Stimulated activated CD8-positive, alpha-beta memory T cell treated with anti-CD3 and anti-CD28 coated beads, Interleukin-2, amount 100 ng/mL, for 1 hour (primary cell): ENCODE measurements around the gene FRAS1.

Source experiments
- DNase-seq, 2 donors: peaks; one replicate each; pipeline ENCODE4 v3.0.0-alpha.2; 2020; ENCODE audit warnings: low read depth in 2 of 2

FRAS1 gene

GRCh38 chr4:78363031-78363570, 306.0 kb downstream of the FRAS1 start:
- DNase-seq, result no peak

DNA sequence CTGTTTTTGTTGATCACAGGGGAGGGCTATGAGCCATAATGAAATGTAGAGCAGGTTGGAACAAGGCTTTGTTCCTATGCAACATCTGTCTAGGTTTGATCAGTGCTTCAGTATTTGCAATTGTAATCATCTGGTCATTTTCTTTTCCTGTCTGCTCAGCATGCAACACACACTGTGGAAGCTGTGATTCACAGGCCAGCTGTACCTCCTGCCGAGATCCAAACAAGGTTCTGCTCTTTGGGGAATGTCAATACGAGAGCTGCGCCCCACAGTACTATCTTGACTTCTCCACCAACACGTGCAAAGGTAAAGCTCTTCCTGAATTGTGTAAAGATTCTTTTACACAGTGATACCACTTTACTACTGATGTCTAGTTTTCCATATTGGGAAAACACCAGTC, 312.6 kb downstream of the FRAS1 start:
- no peak for DNase-seq

- DNase-seq, result no peak
These were observed 313.7 kb downstream of the FRAS1 start for GRCh38 chr4:78370631-78371372.

DNA sequence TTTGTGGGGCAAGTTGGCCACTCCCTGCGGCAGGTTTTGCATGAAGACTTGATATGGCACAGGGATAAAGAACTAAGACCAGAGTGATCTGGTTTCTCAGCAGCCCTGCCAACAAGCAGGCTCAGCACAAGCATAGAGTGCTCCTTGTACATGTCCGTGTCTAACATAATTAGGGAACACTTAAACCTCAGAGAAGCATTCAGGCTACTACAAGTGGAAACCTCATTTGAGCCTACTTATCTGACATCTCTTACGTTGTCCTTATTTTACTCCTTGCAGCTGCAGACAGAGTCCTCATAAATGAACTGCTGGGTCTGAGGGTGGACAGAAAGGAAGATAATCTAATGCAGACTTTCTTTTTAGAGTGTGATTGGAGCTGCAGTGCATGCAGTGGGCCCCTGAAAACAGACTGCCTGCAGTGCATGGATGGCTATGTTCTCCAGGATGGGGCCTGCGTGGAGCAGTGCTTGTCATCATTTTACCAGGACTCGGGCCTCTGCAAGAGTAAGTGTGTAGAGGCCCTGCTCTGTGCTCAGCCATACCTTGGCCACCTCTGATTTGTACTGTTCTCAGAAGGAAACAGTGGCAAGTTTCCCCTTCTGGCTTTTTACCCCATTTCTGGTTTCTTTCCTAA, 315.3 kb downstream of the FRAS1 start:
- no peak for DNase-seq

- no peak for DNase-seq
These were observed 320.4 kb downstream of the FRAS1 start for GRCh38 chr4:78377555-78377954.

DNA sequence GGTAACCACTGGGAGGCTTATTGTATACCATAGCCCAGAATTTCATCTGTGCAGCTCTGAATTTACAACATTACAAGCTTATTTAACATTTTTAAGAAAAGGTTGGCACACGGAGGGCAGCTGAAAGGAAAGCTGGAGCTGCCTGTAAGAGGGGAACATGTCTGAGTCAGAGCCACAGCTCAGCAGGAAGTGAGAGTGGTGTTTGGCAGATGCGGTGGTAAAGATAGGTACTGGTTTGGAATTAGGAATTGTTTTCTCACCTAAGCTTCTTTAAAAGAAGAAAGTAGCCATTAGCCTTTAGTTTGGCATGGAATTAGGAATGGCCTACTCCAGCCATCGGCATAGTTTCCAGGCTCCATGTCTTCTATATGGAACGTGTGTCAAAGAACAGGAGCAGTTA, 321.9 kb downstream of the FRAS1 start:
- DNase-seq, result no peak

DNA sequence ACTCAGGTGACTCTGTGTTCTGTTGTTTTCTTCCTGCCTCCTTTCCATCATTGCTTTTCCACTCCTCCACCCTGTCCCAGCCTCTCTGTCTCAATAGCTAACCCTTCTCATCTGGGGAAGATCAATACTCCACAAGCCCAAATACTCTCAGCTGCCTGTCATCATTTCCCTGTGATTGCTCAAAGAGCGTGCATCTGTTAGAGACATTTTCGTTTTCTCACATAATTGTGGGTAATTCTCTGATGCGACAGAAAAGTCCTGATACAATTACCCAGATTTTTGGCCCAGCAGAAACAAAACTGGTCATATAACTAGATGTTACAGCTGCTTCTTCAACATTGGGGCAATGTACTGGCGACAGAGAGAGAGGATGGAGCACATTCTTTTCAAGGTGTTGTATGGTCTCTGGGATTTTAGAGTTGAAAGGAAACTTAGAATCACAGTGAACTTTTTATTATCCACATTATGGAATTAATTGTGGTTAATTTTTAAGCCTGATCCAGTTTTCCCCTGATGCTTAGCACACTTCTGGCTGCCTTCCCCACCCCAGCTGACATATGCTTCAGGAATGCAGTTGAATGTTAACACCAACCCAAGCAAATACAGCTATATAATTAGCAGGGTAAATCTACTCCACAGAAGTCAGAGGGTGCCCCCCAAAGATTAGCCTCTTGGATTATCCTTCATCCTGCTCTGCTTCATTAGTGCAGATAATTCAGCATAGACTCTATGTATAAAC, 323.0 kb downstream of the FRAS1 start:
- DNase-seq, result no peak

DNA sequence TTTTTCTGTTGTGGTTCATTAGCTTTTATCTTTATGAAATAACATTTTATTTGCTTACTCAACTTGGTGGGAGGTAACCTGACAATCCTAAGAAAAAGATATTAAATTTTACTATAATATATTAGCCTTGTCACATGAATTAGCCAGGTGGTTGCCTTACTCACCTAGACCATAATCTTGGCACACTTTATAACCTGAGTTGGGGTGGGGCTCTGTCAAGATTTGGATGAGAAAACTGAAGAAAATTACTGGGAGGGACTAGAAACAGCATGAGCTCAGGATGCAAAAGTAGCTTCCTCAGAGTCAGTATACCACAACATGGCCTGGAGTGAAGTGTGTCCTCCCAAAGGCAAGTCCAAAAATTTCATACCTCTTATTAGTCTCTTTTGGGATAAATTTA, 329.6 kb downstream of the FRAS1 start:
- no peak for DNase-seq

DNA sequence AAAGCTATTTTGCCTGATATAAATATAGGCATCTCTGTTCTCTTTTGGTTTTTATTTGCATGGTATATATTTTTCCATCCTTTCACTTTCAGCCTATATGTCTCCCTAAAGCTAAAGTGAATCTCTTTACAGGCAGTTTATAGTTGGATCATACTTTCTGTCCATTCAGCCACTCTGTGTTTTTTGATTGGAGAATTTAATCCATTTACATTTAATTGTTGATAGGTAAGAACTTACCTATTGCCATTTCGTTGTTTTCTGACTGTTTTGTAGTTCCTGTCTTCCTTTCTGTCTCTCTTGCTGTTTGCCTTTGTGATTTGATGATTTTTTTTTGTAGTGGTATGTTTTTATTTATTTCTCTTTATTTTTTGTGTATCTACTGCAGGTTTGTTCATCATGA, 338.5 kb downstream of the FRAS1 start:
- DNase-seq, result no peak

DNA sequence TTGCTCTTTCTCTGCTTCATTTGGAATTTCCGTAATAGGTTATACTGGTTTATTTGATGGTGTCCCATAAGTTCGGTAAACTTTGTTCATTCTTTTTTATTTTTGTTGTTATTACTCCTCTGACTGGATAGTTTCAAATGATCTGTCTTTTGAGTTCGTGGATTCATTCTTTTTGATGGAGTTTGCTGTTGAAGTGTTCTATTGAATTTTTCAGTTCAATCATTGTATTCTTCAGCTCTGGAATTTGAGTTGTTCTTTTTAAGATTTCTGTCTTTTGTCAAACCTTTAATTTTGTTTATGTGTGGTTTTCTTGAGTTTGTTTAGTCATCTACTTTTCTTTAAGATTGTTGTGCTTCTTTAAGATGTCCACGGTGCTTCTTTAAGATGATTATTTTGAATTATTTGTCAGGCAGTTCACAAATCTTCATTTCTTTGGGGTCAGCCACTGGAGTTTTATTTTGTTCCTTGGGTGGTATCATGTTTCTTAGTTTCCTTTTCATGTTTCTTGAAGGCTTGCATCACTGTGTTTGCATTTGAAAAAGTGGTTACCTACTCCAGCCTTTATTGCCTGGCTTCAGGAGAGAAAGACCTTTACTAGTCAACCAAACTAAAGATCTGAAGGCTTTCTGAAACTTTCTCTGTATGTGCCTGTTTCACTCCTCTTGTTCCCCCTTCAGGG, 339.6 kb downstream of the FRAS1 start:
- no peak for DNase-seq

DNA sequence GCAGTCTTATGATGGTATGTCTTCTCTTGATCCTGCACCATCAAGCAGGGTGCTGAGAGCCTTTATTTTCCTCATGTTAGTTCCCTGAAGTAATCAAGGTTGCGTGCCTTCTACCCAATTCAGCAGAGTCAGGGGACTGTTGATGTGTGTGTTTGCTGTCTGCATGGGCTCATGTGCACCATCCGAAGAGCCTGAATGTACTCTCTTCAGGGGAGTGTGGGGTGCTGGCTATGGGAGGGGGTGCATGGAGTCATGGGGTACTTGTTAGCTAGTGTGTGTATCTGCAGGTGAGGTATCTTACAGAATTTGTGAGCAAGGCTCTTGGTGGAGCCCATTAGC, 340.1 kb downstream of the FRAS1 start:
- DNase-seq, result no peak

- no peak for DNase-seq
These were observed 352.6 kb downstream of the FRAS1 start for GRCh38 chr4:78409612-78410202.

GRCh38 chr4:78410225-78410624, 353.1 kb downstream of the FRAS1 start:
- DNase-seq, result no peak

DNA sequence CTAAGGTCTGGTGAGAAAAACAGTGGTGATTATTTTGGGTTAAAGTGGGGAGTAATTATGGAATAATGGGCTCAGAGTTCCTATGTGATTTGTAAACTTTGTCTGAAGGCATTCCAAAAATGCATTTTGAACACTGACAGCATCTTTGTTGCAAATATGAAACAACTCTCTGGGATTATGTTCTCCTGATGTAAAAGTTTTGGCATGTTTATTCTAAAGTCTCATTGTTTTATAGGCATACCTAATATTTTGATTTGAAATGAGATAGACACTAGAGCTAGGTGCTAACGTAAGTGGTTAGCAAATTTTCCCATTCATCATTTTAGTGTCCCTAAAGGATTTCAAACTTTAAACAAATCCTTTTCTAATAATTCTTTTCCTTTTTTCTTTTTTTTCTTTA, 353.6 kb downstream of the FRAS1 start:
- no peak for DNase-seq

DNA sequence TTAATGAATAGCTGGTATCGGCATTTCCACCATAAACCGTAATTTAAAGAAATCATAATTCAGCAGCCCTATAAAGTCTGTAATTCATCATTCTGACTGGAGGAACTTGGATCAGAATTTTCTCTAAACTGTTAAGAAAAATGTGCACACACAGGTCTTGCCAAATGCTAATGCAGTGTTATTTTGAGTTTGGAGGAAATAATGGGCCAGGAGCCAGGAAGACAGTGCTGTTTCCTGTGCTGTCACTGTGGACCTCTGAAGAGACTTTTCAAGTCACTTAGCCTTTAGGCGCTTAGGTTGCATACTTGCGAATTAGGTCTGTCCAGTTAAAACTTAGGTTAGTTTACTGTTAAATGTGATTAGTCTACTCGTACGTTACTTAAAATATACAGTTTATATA, 357.0 kb downstream of the FRAS1 start:
- DNase-seq, result no peak

GRCh38 chr4:78417603-78418002, 360.5 kb downstream of the FRAS1 start:
- no peak for DNase-seq

DNA sequence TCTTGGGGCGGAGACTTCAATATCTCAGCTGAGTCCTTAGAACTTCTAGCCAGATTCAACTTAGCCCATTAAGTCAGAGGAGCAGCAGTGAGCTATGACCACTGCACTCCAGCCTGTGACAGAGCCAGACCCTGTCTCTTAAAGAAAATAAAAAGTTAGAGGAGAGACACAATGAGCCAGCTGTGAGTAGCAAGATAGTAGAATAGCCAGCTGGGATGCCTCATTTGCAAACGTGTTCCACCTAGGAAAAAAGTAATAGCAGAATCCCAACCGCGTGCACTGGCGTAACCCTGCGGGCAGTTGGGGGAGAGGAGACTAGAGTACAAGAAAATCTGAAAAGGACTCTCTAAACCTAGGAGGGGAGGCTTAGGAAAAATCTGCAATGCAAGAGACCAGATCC, 361.3 kb downstream of the FRAS1 start:
- no peak for DNase-seq

GRCh38 chr4:78423790-78424189, 366.7 kb downstream of the FRAS1 start:
- no peak for DNase-seq

DNA sequence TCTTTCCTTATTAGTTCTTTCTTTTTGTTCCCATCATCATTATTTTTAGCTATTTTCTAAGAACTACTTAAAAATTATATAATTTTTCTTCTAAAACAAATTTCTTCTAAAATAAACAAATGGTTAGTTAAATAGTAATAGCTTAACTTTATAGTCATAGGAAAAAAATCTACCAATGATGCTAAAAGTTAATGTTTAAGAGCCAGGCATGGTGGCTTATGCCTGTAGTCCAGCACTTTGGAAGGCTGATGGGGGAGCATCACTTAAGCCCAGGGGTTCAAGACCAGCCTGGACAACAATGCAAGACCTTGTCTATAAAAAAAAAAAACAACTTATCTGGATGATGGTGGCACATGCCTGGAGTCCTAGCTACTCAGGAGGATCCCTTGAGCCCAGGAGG, 367.3 kb downstream of the FRAS1 start:
- no peak for DNase-seq

DNA sequence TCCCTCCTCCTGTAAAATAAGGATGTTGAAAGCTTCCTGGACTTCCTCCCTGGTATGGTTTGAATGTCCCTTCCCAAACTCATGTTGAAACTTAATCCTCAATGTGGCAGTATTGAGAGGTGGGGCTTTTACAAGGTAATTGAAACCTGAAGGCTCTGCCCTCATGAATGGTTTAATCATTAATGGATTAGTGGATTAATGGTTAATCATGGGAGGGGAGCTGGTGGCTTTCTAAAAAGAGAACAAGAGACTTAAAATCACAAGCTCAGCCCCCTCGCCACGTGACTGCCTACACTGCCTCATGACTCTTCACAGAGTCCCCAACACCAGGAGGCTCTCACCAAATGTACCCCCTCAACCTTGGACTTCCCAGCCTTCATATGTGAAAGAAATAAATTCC, 369.8 kb downstream of the FRAS1 start:
- DNase-seq, result no peak

DNA sequence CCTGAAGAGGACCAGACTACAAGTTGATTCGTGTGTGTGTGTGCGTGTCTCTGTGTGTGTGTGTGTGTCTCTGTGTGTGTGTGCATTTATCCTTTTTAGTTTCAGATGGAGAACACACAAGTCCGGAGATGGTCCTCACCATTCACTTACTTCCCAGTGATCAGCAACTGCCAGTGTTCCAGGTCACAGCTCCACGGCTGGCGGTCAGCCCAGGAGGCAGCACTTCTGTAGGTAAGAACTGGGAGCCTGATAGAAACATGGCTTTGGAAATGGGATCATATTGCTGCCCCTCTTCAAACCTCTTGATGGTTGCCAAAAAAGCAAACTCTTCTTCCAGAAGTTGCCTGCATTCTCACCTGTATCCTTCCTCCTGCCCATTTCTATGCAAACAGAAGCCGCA, 371.9 kb downstream of the FRAS1 start:
- DNase-seq, result no peak

DNA sequence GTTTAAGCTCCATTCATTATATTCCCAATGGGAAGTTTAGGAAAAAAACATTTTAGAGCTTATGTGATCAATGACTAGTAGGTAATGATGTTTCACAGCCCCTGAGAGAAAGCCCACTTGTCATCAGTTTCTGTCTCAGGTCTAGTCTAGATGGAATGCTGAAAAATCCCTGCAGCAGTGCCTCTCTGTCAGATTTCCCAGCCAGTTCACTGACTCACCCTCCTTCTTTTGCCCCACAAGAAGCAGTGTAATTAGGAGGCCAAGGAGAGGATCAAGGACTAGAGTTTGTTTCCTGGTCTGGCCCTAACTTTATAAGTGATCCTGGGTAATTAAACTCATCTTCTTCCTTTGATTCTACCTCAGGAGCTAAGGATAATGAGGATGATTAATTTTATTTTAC, 375.8 kb downstream of the FRAS1 start:
- DNase-seq, result no peak
